B cell (primary cell): Measurements from ENCODE around the gene BTRC. TPM values are rescaled to one million over a fixed set of nuclear protein-coding genes. Genes with fewer than 3 reads are reported as not detected.

Experiments
- ATAC-seq: fragments of 200-7000 bp; cut with Tn5 transposase; one replicate; pipeline ENCODE4 v1.10.0; 2021; ENCODE audit warnings: low read depth, mild to moderate bottlenecking, moderate number of reproducible peaks, moderate library complexity
- CTCF ChIA-PET: fragments of 350-600 bp; sonication (Branson Sonifier 250); formaldehyde crosslinking; loops from one replicate; lab custom pipeline; 2021; ENCODE audit warnings: antibody characterized with exemption, inconsistent platforms; lab: Charles Lee
- POLR2A ChIA-PET: fragments of 350-600 bp; sonication (Branson Sonifier 250); formaldehyde crosslinking; loops from one replicate; lab custom pipeline; 2021; ENCODE audit warnings: antibody characterized with exemption; lab: Charles Lee
- DNase-seq: peaks from one replicate; pipeline ENCODE4 v3.0.0; 2013
- H2AFZ ChIP-seq: 2 replicates; pipeline ENCODE4 v1.6.1; 2012; ENCODE audit warnings: mild to moderate bottlenecking, low read depth, low read length; ENCODE audit not compliant: insufficient read depth, poor library complexity, severe bottlenecking
- H3K27ac ChIP-seq, 2 donors: 1 replicate in 1 of 2; 2 replicates in 1 of 2; pipeline ENCODE4 v1.5.1; 2012 to 2013; ENCODE audit warnings: low read length in 2 of 2, mild to moderate bottlenecking in 2 of 2, moderate library complexity in 1 of 2
- H3K27me3 ChIP-seq, 4 experiments: fragments of 200-600 bp in 1 of 4; sonication (generic) in 1 of 4; replicated peaks in 1 of 4; 1 replicate in 2 of 4; 2 replicates in 2 of 4; pipeline versions ENCODE4 v1.6.1 to v1.7.0; 2013 to 2016; ENCODE audit warnings: low read length in 3 of 4, mild to moderate bottlenecking in 2 of 4, mixed read lengths in 1 of 4, moderate library complexity in 1 of 4; ENCODE audit not compliant: insufficient read depth in 4 of 4, control insufficient read depth in 3 of 4; ENCODE audit errors: control extremely low read depth in 1 of 4
- H3K36me3 ChIP-seq, 2 experiments: replicated peaks in 1 of 2; 1 replicate in 1 of 2; 2 replicates in 1 of 2; pipeline versions ENCODE4 v1.6.1 to v1.7.1; 2013; ENCODE audit warnings: low read length in 1 of 2; ENCODE audit not compliant: insufficient read depth in 2 of 2, control insufficient read depth in 1 of 2; ENCODE audit errors: control extremely low read depth in 1 of 2, extremely low read depth in 1 of 2
- H3K4me1 ChIP-seq, 2 donors: fragments of 200-600 bp in 1 of 2; sonication (generic) in 1 of 2; 1 replicate in 1 of 2; 2 replicates in 1 of 2; pipeline versions ENCODE4 v1.5.1 to v1.6.1; 2013 to 2017; ENCODE audit warnings: low read length in 2 of 2; ENCODE audit not compliant: control insufficient read depth in 2 of 2, insufficient read depth in 2 of 2
- H3K4me2 ChIP-seq: replicated peaks from 2 replicates; pipeline ENCODE3; 2012; ENCODE audit warnings: mild to moderate bottlenecking, low read depth, low read length; ENCODE audit not compliant: poor library complexity, severe bottlenecking
- H3K4me3 ChIP-seq, 5 experiments: fragments of 200-600 bp in 1 of 5; sonication (generic) in 1 of 5; 1 replicate in 3 of 5; 2 replicates in 2 of 5; pipeline versions ENCODE4 v1.5.1 to v1.7.0; 2011 to 2016; ENCODE audit warnings: low read length in 4 of 5, mild to moderate bottlenecking in 4 of 5, low read depth in 2 of 5, control low read depth in 1 of 5, moderate library complexity in 1 of 5; ENCODE audit not compliant: insufficient read depth in 1 of 5; ENCODE audit errors: control extremely low read depth in 1 of 5, extremely low read depth in 1 of 5
- H3K79me2 ChIP-seq: fragments of 200-600 bp; sonication (generic); one replicate; pipeline ENCODE4 v1.6.0; 2016; ENCODE audit warnings: low read length; ENCODE audit not compliant: control insufficient read depth, insufficient read depth
- H3K9ac ChIP-seq: fragments of 200-600 bp; sonication (generic); 2 replicates; pipeline ENCODE4 v1.6.1; 2017; ENCODE audit warnings: mild to moderate bottlenecking, low read length, moderate library complexity
- H3K9me3 ChIP-seq, 3 donors: one replicate each; pipeline versions ENCODE4 v1.6.1 to v1.7.1; 2013; ENCODE audit warnings: low read length in 2 of 3; ENCODE audit not compliant: control insufficient read depth in 2 of 3, insufficient read depth in 1 of 3; ENCODE audit errors: control extremely low read depth in 1 of 3
- H4K20me1 ChIP-seq: 2 replicates; pipeline ENCODE4 v1.6.0; 2012; ENCODE audit warnings: mild to moderate bottlenecking, low read length; ENCODE audit not compliant: insufficient read depth, control insufficient read depth, poor library complexity, severe bottlenecking
- H3K27ac Mint-ChIP-seq: one replicate; pipeline ENCODE4 v1.8.0; 2021; ENCODE audit warnings: mixed read lengths
- H3K27me3 Mint-ChIP-seq: one replicate; pipeline ENCODE4 v1.8.0; 2021; ENCODE audit warnings: mixed read lengths
- H3K4me1 Mint-ChIP-seq: one replicate; pipeline ENCODE4 v1.8.0; 2021; ENCODE audit warnings: mixed read lengths
- H3K4me3 Mint-ChIP-seq: one replicate; pipeline ENCODE4 v1.8.0; 2021; ENCODE audit warnings: mixed read lengths
- H3K9me3 Mint-ChIP-seq: one replicate; pipeline ENCODE4 v1.8.0; 2022; ENCODE audit warnings: mixed read lengths; ENCODE audit not compliant: insufficient read depth
- EZH2 ChIP-seq: IDR thresholded peaks from 2 replicates; pipeline ENCODE4 v1.6.1; 2012; ENCODE audit warnings: borderline replicate concordance, low read depth, mild to moderate bottlenecking, moderate library complexity, low read length; ENCODE audit not compliant: insufficient read depth, poor library complexity, severe bottlenecking
- WGBS: methylation state at CpG from one replicate; pipeline ENCODE4 v1.1.5; 2013; ENCODE audit warnings: missing lambda C conversion rate; ENCODE audit not compliant: insufficient coverage; 5-methylcytosine and 5-hydroxymethylcytosine counted together
- intact Hi-C: fragments of 100-400 bp; cut with micrococcal nuclease; formaldehyde crosslinking; loops from one replicate; pipeline ENCODE4 v1.10.0; 2022
- polyA plus RNA-seq: library from polyadenylated mRNA; depleted of rRNA; stranded (reverse); fragments of >200 nt; gene quantifications from 2 replicates; pipeline ENCODE4 v1.2.3, GENCODE V29; 2012
- total RNA-seq, 2 donors: library from RNA; stranded (reverse); fragments of 120-200 nt in 1 of 2; gene quantifications; 1 replicate in 1 of 2; 2 replicates in 1 of 2; pipeline versions ENCODE4 v1.2.3 to v1.2.4, GENCODE V29; 2013 to 2022
- TF ChIP-seq, protein P1 (sequence below): fragments of 200-600 bp; IDR thresholded peaks from one replicate; pipeline ENCODE4 v1.8.0; 2022; ENCODE audit warnings: antibody characterized with exemption, mild to moderate bottlenecking

Gene BTRC
- total and polyA plus RNA-seq, 2 donors (not counting 1 experiment from before 2014, with no cell fraction given) = 4.3 to 21.9 TPM

DNA sequence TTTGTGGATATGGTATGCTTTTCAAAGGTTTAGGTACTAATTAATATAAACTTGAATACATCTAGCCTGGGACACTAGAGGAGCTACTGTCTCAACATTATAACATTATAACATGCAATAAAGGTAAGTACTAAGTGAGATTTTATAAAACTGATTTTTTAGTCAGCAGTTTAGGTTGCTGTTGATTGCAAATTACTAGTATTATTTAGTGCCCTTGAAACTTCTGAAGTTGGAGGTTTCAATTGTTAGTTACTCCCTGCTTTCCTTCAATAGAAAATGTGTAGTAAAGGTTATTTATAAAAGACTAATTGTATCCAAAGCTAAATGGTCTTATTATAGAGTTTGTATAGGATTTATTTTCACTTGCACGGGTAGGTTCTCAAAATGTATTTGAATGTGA is 138.8 kb downstream of the BTRC start:
- DNase-seq (no peak), ATAC-seq (no peak)
- Histone ChIP-seq H3K4me2 (no peak overlapping the region), H3K9ac (no peak overlapping the region), H4K20me1 (no peaks in the 10 kb centered on the region), H3K79me2 (no peaks in the 10 kb centered on the region), H2AFZ (no peak overlapping the region), H3K9me3 (no peaks in the 10 kb centered on the region), H3K27me3 (no peaks in the 10 kb centered on the region), H3K4me3 (no peak overlapping the region), H3K36me3 (no peaks in the 10 kb centered on the region), H3K4me1 (no peaks in the 10 kb centered on the region), H3K27ac (no peak overlapping the region)
- H3K4me3 Mint-ChIP-seq = no peak overlapping the region
- no peak for TF ChIP-seq EZH2
- TF ChIP-seq, protein P1, sequence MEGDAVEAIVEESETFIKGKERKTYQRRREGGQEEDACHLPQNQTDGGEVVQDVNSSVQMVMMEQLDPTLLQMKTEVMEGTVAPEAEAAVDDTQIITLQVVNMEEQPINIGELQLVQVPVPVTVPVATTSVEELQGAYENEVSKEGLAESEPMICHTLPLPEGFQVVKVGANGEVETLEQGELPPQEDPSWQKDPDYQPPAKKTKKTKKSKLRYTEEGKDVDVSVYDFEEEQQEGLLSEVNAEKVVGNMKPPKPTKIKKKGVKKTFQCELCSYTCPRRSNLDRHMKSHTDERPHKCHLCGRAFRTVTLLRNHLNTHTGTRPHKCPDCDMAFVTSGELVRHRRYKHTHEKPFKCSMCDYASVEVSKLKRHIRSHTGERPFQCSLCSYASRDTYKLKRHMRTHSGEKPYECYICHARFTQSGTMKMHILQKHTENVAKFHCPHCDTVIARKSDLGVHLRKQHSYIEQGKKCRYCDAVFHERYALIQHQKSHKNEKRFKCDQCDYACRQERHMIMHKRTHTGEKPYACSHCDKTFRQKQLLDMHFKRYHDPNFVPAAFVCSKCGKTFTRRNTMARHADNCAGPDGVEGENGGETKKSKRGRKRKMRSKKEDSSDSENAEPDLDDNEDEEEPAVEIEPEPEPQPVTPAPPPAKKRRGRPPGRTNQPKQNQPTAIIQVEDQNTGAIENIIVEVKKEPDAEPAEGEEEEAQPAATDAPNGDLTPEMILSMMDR = no peak
- no peaks in the 10 kb centered on the region for H3K9me3 Mint-ChIP-seq
- H3K27me3 Mint-ChIP-seq = no peaks in the 10 kb centered on the region
- no CpG with 5 or more reads among the region's 1 CpG for WGBS
- ChIA-PET CTCF (interaction anchor here (1.3 kb wide), 1 partner anchor 10 kb away, joined by 4 read pairs; no protein-coding TSS in a partner anchor), POLR2A (no interaction called here)
- intact Hi-C loops = no loop called here
- H3K4me1 Mint-ChIP-seq = no peaks in the 10 kb centered on the region
- H3K27ac Mint-ChIP-seq = no peak overlapping the region

- WGBS = no CpG with 5 or more reads among the region's 1 CpG
- no peak overlapping the region for H3K9ac ChIP-seq
- H3K9me3 ChIP-seq = no peaks in the 10 kb centered on the region
- no peak for ATAC-seq
- H3K36me3 ChIP-seq = no peaks in the 10 kb centered on the region
- TF ChIP-seq, protein P1 = no peak
- no peak for TF ChIP-seq EZH2
- intact Hi-C loops = no loop called here
- ChIA-PET CTCF (interaction anchor here (1.1 to 1.3 kb wide), 3 partner anchors 10 to 351 kb away, joined by 3 to 4 read pairs (median 3); no protein-coding TSS in a partner anchor), POLR2A (no interaction called here)
- no peak for DNase-seq
- no peak overlapping the region for H2AFZ ChIP-seq
- H3K4me2 ChIP-seq = no peak overlapping the region
- H3K4me3 ChIP-seq = no peak overlapping the region
- no peak overlapping the region for H3K27ac ChIP-seq
- H3K4me1 ChIP-seq = no peaks in the 10 kb centered on the region
- Mint-ChIP-seq H3K4me3 (no peak overlapping the region), H3K9me3 (no peaks in the 10 kb centered on the region), H3K27me3 (no peaks in the 10 kb centered on the region), H3K27ac (no peak overlapping the region), H3K4me1 (no peaks in the 10 kb centered on the region)
- H4K20me1 ChIP-seq = no peaks in the 10 kb centered on the region
- no peaks in the 10 kb centered on the region for H3K79me2 ChIP-seq
- H3K27me3 ChIP-seq = no peaks in the 10 kb centered on the region
Observed at GRCh38 chr10:101493249-101493648, 139.3 kb downstream of the BTRC start.
